ENCODE data around the gene SEC14L3.

GRCh38 chr22:30507670-30508069 is 35.9 kb upstream of the SEC14L3 start:
- TF ChIP-seq EZH2phosphoT487 (IDR thresholded peaks at IDR 0.05; ENCODE audit: low read length): no peak
- TF ChIP-seq CTCF (IDR thresholded peaks at IDR 0.05; ENCODE audit: low read length): no peak
- TF ChIP-seq EZH2 (optimal IDR thresholded peaks at IDR 0.05; ENCODE audit: low read depth, low read length): no peak

Measured in MM.1S (cell line).